ENCODE measurements around the gene CDC6. TPM values are rescaled to one million over a fixed set of nuclear protein-coding genes. Genes with fewer than 3 reads are reported as not detected.
"Not testable (repeated sequence)": the region's sequence is repeated elsewhere in the genome, so short reads cannot be mapped to it uniquely, and the experiment has no call there.

Gene CDC6
- total and polyA plus RNA-seq, 8 donors, result 0.71 to 3.3 (median 1.3) TPM

DNA sequence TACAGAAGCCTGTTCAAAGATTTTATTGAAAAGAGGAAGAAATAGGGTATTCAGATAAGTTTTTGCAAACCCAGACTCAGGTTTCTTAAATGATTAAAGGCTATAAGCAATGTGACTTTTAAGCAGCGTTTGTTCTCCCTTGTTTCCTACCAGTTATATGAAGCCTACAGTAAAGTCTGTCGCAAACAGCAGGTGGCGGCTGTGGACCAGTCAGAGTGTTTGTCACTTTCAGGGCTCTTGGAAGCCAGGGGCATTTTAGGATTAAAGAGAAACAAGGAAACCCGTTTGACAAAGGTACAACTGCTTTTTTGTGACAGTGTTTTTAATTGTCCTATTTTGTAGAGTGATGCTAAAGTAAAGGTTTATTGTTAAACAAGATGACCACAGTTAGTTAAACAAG is 13.6 kb downstream of the CDC6 start:
- FAIRE-seq (no peak), ATAC-seq (peak in 2 of 4 donors; percentile 41 to 56), DNase-seq (peak in 1 of 6 donors; percentile 39)
- TF ChIP-seq CTCF (IDR thresholded peaks at IDR 0.05), result peak in 1 of 4 donors; percentile 19
- no peaks in the 10 kb centered on the region for H3K4me1 ChIP-seq
- no peaks in the 10 kb centered on the region for H3K27me3 ChIP-seq
- H3K4me3 ChIP-seq, result no peak overlapping the region
- H3K27ac ChIP-seq, result no peak overlapping the region
- no peaks in the 10 kb centered on the region for H3K36me3 ChIP-seq
- intact Hi-C loops (cut with DNase I), result loop anchor here (5.0 to 10.0 kb wide), 2 partner anchors 51 to 113 kb away; partner anchors contain the start of gene TOP2A (in 2 of the 3)
- no peaks in the 10 kb centered on the region for H3K9me3 ChIP-seq
- 49 to 52% methylated on average over 4 of the region's 4 CpGs for WGBS, 2 donors

DNA sequence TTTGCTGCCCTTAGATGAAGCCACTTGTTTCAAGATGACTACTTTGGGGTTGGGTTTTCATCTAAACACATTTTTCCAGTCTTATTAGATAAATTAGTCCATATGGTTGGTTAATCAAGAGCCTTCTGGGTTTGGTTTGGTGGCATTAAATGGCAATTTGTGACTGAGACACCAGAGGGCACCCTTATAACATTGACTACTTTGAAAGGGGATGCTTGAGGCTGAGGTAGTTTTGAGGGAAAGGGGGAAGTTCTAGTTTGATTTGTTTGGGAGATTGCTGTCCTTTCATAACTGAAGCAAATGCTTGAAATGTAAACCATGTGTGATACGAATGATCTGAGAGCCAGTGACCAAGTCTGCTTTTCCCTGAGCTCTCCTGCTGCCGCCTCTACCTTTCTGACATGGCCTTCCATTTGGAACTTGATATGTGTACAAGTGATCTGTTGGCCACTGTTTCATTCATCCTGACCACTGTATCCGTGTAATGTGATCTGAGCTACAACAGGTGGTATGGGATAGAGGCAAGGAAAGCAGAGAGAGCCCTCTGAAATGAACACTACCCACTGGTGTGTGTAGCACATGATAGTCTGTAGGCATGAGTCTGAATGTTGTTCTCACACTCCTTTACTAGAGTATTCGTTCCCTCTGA is 15.5 kb downstream of the CDC6 start:
- WGBS, 2 donors, result 54 to 62% methylated on average over 4 of the region's 4 CpGs
- intact Hi-C loops (cut with DNase I), result loop anchor here (2.0 to 10.0 kb wide), 3 partner anchors 49 to 112 kb away; partner anchors contain the start of gene TOP2A (in 2 of the 3)
- ATAC-seq (peak; percentile 68 to 86 (median 82)), FAIRE-seq (no peak), DNase-seq (peak in 1 of 6 donors; percentile 69)
- H3K36me3 ChIP-seq, result no peaks in the 10 kb centered on the region
- H3K4me3 ChIP-seq, result no peak overlapping the region
- H3K4me1 ChIP-seq, result peaks cover 0 to 4% (median 0%) of the 10 kb centered on the region in 3 donors
- no peak overlapping the region for H3K27ac ChIP-seq
- TF ChIP-seq CTCF (IDR thresholded peaks at IDR 0.05), result peak; percentile 24 to 53 (median 38)
- H3K27me3 ChIP-seq, result no peaks in the 10 kb centered on the region
- H3K9me3 ChIP-seq, result no peaks in the 10 kb centered on the region

DNA sequence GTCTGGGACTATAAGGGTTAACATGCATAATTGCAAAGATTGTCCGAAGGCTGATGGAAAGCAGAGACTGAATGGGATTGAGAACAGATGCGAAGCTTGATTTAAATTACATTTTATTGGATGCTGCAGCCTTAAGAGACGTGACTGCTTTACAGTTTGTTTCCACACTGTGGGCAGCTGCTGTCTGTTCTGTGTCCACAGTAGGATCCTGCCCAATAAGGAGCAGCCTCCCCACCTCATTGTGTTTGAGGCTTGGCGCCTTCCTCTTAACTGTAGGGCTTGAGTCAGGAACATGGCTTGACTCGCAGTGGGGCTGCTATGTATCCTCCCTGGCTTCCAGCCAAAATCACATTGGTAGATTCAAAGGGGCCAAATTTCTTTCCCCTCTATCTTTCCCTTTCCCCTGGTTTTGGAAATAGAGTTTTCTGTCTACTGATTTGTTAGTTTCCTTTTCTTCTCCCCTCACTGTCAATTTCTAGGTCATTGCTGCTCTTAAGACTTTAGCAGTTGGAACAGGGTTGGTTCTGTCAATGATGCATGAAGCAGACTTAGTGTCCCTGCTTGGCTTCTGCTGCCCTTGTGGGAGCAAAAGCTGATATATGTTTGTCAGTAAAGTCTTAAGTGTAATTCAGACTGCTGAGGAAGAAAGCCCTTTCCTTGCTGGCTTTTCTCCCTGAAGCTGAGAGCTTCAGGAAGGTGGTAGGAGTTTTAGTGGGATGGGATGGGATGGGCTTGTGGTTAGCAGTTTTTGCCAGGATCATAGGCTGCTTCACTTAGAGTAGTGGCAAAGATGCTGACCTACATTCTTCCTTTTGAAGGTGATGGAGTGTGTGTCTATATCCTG is 16.3 kb downstream of the CDC6 start:
- ATAC-seq, result peak in 3 of 4 donors; percentile 17 to 46 (median 38)
- no peak overlapping the region for H3K4me3 ChIP-seq

GRCh38 chr17:40304552-40304863 is 16.8 kb downstream of the CDC6 start:
- H3K27me3 ChIP-seq, H3K36me3 ChIP-seq, H3K27ac ChIP-seq, FAIRE-seq, DNase-seq, H3K4me1 ChIP-seq, H3K9me3 ChIP-seq, H3K4me3 ChIP-seq, ATAC-seq: not testable (repeated sequence)
- intact Hi-C loops (cut with DNase I), result loop anchor here (5.0 to 10.0 kb wide), 2 partner anchors 48 to 110 kb away; partner anchors contain the start of gene TOP2A (in 2 of the 3)
- 89 to 97% methylated on average over 5 of the region's 5 CpGs for WGBS, 2 donors

More for the DNA sequence above, 16.3 kb downstream of the CDC6 start:
- Histone ChIP-seq H3K9me3 (no peaks in the 10 kb centered on the region), H3K27ac (no peak overlapping the region), H3K36me3 (no peaks in the 10 kb centered on the region), H3K27me3 (no peaks in the 10 kb centered on the region), H3K4me1 (peaks cover 0 to 7% (median 0%) of the 10 kb centered on the region in 3 donors)
- intact Hi-C loops (cut with DNase I), result loop anchor here (2.0 to 10.0 kb wide), 3 partner anchors 48 to 111 kb away; partner anchors contain the start of gene TOP2A (in 2 of the 3)
- FAIRE-seq, result no peak
- WGBS, 2 donors, result 73 to 76% methylated on average over 5 of the region's 5 CpGs
- no peak for DNase-seq
- TF ChIP-seq CTCF (IDR thresholded peaks at IDR 0.05), result no peak

DNA sequence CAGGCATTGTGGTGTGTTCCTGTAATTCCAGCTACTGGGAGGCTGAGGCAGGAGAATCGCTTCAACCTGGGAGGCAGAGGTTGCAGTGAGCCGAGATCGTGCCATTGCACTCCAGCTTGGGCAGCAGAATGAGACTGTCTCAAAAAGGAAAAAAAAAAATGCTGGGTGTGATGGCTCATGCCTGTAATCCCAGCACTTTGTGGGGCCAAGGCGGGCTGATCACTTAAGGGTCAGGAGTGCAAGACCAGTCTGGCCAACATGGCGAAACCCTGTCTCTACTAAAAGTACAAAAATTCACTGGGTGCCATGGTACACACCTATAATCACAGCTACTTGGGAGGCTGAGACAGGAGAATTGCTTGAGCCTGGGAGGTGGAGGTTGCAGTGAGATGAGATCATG is 17.2 kb downstream of the CDC6 start:
- intact Hi-C loops (cut with DNase I), result loop anchor here (5.0 to 10.0 kb wide), 2 partner anchors 47 to 110 kb away; partner anchors contain the start of gene TOP2A (in 2 of the 3)

More for the DNA sequence above, 17.2 kb downstream of the CDC6 start:
- FAIRE-seq, H3K9me3 ChIP-seq, H3K27me3 ChIP-seq, ATAC-seq, H3K4me3 ChIP-seq, DNase-seq, H3K27ac ChIP-seq, H3K36me3 ChIP-seq: not testable (repeated sequence)
- peaks cover 0 to 11% (median 3%) of the 10 kb centered on the region in 3 donors for H3K4me1 ChIP-seq
- WGBS, 2 donors, result 93 to 99% methylated on average over 5 of the region's 5 CpGs
